GM12892 (cell line): ENCODE measurements around the gene AKT3.

ENCODE experiments used
- POLR2A ChIP-seq: IDR thresholded peaks from 2 replicates; pipeline ENCODE4 v1.6.1; 2011; ENCODE audit warnings: low read depth, low read length, control low read depth
- POLR2AphosphoS5 ChIP-seq: IDR thresholded peaks from 2 replicates; pipeline ENCODE4 v1.6.1; 2011; ENCODE audit warnings: low read depth, low read length, control low read depth

- TF ChIP-seq POLR2A (no peak), POLR2AphosphoS5 (no peak)
Measured at GRCh38 chr1:243763806-243764205, 86.2 kb downstream of the AKT3 start.
